Stimulated activated naive B cell treated with anti-CD40 and anti-IgM and Interleukin-4, amounts not matched to agents 10 μg/mL and 1 μg/mL and 100 μg/mL, for 72 hours (primary cell): ENCODE measurements around the gene TMEM163.
"Not testable (repeated sequence)": the region's sequence is repeated elsewhere in the genome, so short reads cannot be mapped to it uniquely, and the experiment has no call there.

Experiments
- ATAC-seq, 2 donors: fragments of 150-1000 bp; cut with Tn5 transposase; replicated peaks; 2 replicates each; pipeline ENCODE4 v1.10.0; 2021; ENCODE audit warnings: moderate library complexity in 1 of 2
- DNase-seq: peaks from one replicate; pipeline ENCODE4 v3.0.0; 2021
- H3K27ac Mint-ChIP-seq: one replicate; pipeline ENCODE4 v1.8.0; 2022; ENCODE audit warnings: mild to moderate bottlenecking, mixed read lengths
- H3K27me3 Mint-ChIP-seq, 2 donors: one replicate each; pipeline ENCODE4 v1.8.0; 2022; ENCODE audit warnings: mixed read lengths in 2 of 2
- H3K36me3 Mint-ChIP-seq, 2 donors: one replicate each; pipeline ENCODE4 v1.8.0; 2022; ENCODE audit warnings: mixed read lengths in 2 of 2, mild to moderate bottlenecking in 1 of 2
- H3K4me1 Mint-ChIP-seq, 2 donors: one replicate each; pipeline ENCODE4 v1.8.0; 2022; ENCODE audit warnings: mixed read lengths in 2 of 2, mild to moderate bottlenecking in 1 of 2
- H3K4me3 Mint-ChIP-seq, 2 donors: one replicate each; pipeline ENCODE4 v1.8.0; 2022; ENCODE audit warnings: mild to moderate bottlenecking in 2 of 2, mixed read lengths in 2 of 2, moderate library complexity in 1 of 2
- H3K9me3 Mint-ChIP-seq, 2 donors: one replicate each; pipeline ENCODE4 v1.8.0; 2022; ENCODE audit warnings: mixed read lengths in 2 of 2, mild to moderate bottlenecking in 1 of 2

TMEM163 gene

DNA sequence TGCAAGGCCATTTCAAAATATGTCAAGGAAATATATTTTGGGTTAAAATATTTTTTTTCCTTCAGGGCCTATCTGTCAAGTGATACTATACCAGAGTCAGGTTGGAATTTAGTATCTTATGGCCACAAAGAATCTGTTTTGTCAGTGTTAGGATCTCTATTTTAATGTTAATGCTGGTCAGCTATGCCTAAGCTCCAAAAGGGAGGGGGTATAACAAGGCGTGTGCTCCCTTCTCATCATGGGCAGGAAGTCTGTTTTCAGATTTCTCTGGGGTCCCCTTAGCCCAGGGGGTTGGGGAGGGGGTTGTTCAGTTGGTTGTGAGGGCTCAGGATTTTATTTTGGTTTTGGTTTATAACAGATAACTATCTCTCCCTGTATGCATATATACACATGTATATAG, 126.4 kb downstream of the TMEM163 start:
- no peaks in the 10 kb centered on the region for H3K27me3 Mint-ChIP-seq
- no peak for ATAC-seq
- no peak for DNase-seq
- no peak overlapping the region for H3K27ac Mint-ChIP-seq
- H3K9me3 Mint-ChIP-seq, result peaks cover 19 to 22% of the 10 kb centered on the region in 2 donors
- no peak overlapping the region for H3K4me3 Mint-ChIP-seq
- H3K4me1 Mint-ChIP-seq, result no peaks in the 10 kb centered on the region
- peaks cover 7 to 11% of the 10 kb centered on the region in 2 donors for H3K36me3 Mint-ChIP-seq

DNA sequence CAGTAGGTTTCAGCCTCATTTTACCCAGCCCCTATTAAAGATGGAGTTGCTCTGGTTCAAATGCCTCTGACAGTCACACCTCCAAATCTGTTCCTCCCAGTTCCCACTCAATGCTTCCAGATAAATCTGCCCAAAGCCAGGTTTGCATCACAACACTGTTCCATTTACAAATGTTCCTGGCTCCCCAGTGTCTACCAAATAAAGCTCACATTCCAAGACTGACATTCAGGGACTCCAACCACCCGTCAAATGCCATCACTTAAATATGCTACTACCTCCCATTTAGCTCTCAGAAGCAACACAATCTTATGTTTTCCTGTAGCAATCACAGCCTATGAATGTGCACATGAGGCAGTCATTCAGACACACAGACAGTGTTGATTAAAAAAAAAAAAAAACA, 127.3 kb downstream of the TMEM163 start:
- DNase-seq (no peak), ATAC-seq (no peak)
- Mint-ChIP-seq H3K27ac (no peak overlapping the region), H3K27me3 (no peaks in the 10 kb centered on the region), H3K36me3 (peaks cover 7 to 11% of the 10 kb centered on the region in 2 donors), H3K9me3 (peaks cover 19 to 22% of the 10 kb centered on the region in 2 donors), H3K4me1 (peaks cover 0 to 1% of the 10 kb centered on the region in 2 donors), H3K4me3 (no peak overlapping the region)

- H3K27me3 Mint-ChIP-seq, result no peaks in the 10 kb centered on the region
- peaks cover 7 to 11% of the 10 kb centered on the region in 2 donors for H3K36me3 Mint-ChIP-seq
- no peak overlapping the region for H3K4me3 Mint-ChIP-seq
- peaks cover 19 to 22% of the 10 kb centered on the region in 2 donors for H3K9me3 Mint-ChIP-seq
- DNase-seq (no peak), ATAC-seq (no peak)
- H3K4me1 Mint-ChIP-seq, result peaks cover 0 to 2% of the 10 kb centered on the region in 2 donors
- no peak overlapping the region for H3K27ac Mint-ChIP-seq
Observed at GRCh38 chr2:134590679-134591078, 128.1 kb downstream of the TMEM163 start.

DNA sequence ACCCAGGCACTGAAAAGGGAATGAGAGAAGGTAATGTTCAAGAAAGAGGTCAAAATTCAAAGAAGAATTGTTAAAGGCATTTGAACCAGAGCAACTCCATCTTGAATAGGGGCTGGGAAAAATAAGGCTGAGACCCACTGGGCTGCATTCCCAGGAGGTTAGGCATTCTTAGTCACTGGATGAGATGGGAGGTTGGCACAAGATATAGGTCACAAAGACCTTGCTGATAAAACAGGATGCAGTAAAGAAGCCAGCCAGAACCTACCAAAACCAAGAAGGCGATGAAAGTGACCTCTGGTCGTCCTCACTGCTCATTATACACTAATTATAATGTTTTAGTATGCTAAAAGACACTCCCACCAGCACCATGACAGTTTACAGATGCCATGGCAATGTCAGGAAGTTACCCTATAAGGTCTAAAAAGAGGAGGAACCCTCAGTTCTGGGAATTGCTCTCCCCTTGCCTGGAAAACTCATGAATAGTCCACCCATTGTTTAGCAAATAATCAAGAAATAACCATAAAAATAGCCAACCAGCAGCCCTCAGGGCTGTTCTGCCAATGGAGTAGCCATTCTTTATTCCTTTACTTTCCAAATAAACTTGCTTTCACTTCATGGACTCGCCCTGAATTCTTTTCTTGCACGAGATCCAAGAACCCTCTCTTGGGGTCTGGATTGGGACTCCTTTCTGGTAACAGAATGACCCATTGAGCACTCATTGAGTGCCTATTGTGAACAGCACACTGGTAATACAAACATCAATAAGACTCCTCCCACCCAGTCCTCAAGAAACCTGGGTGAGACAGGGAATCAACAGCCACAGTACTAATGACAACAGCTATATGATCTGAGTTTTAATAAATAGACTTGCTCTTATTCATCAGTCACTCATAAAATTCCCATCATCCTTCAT, 129.4 kb downstream of the TMEM163 start:
- H3K27ac Mint-ChIP-seq, H3K27me3 Mint-ChIP-seq, H3K4me3 Mint-ChIP-seq, ATAC-seq, H3K4me1 Mint-ChIP-seq, H3K36me3 Mint-ChIP-seq, DNase-seq: not testable (repeated sequence)
- peaks cover 19 to 22% of the 10 kb centered on the region in 2 donors for H3K9me3 Mint-ChIP-seq

DNA sequence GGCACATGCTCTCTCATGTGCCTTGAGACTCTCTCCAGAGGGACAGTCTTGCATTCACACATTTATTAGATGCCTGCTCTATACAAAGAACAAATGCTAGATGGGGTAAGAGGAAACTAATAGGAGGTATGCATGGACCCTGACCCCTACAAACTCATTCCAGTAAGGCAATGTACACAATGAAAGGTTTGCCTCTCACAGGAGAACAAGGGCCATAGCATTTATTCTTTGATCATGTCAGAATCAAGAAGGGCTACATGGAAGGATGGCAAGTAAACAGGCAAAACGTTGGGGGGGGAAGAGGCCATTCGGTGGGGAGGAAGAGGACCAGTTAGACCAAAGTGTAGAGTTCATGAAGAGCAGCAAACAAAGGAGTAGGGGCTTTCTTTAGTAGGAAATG, 130.2 kb downstream of the TMEM163 start:
- ATAC-seq (no peak), DNase-seq (no peak)
- Mint-ChIP-seq H3K4me3 (no peak overlapping the region), H3K4me1 (peaks cover 0 to 4% of the 10 kb centered on the region in 2 donors), H3K27ac (no peak overlapping the region), H3K36me3 (peaks cover 7 to 9% of the 10 kb centered on the region in 2 donors), H3K9me3 (peaks cover 19 to 22% of the 10 kb centered on the region in 2 donors), H3K27me3 (no peaks in the 10 kb centered on the region)

DNA sequence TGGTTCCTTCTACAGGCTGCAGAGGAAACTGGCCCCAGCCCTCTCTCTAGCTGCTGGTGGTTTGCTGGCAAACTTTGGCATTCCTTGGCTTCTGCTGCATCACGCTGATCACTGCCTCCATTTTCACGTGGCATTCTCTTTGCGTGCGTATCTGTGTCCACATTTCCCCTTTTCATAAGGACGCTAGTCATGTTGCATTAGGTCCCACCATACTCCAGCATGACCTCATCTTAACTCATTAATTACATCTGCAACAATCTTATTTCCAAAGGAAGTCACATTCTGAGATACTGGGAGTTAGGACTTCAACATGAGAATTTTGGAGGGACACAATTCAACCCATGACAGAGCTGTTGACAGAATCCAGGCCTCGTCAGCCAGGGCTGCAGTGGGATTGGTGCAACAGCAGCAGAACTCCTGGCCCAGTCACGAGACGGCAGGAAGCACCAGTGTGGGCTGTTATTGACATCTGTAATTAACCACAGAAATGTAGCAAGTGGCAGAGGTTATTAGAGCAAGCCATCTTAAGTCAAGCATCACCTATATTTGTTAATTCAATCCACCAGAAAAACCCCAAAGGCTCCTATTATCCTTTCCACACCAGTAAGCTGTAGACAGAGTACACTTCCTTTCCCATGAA, 132.4 kb downstream of the TMEM163 start:
- DNase-seq (no peak), ATAC-seq (peak in 1 of 2 donors; percentile 22)
- Mint-ChIP-seq H3K27ac (no peak overlapping the region), H3K27me3 (no peaks in the 10 kb centered on the region), H3K9me3 (peaks cover 13 to 18% of the 10 kb centered on the region in 2 donors), H3K4me1 (peaks cover 12 to 14% of the 10 kb centered on the region in 2 donors), H3K36me3 (peaks cover 5 to 8% of the 10 kb centered on the region in 2 donors), H3K4me3 (no peak overlapping the region)

DNA sequence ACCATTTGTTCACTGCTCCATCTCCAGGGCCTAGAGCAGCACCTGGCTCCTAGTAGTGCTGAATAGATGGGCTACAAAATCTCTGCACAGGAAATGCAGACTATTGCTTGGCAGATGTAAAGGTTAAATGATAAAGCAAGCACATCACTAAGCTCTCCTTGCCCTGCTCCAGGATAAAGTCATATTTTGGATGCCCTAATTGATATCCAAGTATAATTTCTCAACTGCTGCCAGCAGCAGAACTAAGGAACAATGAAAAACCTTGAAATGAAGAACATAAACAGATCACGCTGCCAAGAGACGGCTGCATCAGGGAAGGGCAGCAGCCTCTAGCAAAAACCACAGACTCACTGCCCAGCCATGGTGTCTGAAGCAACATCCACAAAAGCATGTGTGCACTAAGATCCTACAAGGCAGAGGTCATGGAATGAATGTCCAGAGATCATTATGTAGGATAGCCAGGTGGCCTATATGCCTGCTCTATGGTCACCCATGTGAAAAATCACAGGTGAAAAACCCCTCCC, 134.7 kb downstream of the TMEM163 start:
- peaks cover 3 to 7% of the 10 kb centered on the region in 2 donors for H3K9me3 Mint-ChIP-seq
- H3K27ac Mint-ChIP-seq, result no peak overlapping the region
- no peak overlapping the region for H3K4me3 Mint-ChIP-seq
- H3K4me1 Mint-ChIP-seq, result peaks cover 15 to 19% of the 10 kb centered on the region in 2 donors
- H3K36me3 Mint-ChIP-seq, result no peaks in the 10 kb centered on the region
- DNase-seq (no peak), ATAC-seq (no peak)
- no peaks in the 10 kb centered on the region for H3K27me3 Mint-ChIP-seq

DNA sequence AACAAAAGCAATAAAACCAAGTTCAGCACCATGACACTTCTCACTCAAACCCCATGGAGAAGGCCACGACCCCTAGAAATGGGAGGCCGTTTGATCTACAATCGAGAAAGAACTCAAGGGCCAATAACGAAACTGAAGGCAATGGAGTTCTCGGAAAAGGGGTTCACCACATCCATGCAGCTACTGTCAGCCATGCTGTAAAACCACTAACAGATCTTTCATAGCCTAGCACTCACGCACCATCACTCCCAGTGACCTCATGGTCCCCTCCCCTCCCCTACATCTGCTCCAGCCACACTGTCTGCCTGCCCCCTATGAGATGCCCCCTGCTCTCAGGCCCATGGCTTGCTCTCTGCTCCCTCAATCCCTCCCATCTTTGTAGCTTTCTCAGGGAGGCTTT, 135.3 kb downstream of the TMEM163 start:
- Mint-ChIP-seq H3K27me3 (no peaks in the 10 kb centered on the region), H3K36me3 (no peaks in the 10 kb centered on the region), H3K9me3 (peaks cover 0 to 1% of the 10 kb centered on the region in 2 donors), H3K4me3 (no peak overlapping the region), H3K27ac (no peak overlapping the region), H3K4me1 (peaks cover 15 to 19% of the 10 kb centered on the region in 2 donors)
- DNase-seq, result no peak
- no peak for ATAC-seq

- Mint-ChIP-seq H3K36me3 (no peaks in the 10 kb centered on the region), H3K4me1 (peaks cover 15 to 19% of the 10 kb centered on the region in 2 donors), H3K27me3 (no peaks in the 10 kb centered on the region), H3K27ac (no peak overlapping the region), H3K4me3 (no peak overlapping the region), H3K9me3 (no peaks in the 10 kb centered on the region)
- ATAC-seq, result peak; percentile 64 to 70
- no peak for DNase-seq
Observed at GRCh38 chr2:134582547-134582899, 136.3 kb downstream of the TMEM163 start.

DNA sequence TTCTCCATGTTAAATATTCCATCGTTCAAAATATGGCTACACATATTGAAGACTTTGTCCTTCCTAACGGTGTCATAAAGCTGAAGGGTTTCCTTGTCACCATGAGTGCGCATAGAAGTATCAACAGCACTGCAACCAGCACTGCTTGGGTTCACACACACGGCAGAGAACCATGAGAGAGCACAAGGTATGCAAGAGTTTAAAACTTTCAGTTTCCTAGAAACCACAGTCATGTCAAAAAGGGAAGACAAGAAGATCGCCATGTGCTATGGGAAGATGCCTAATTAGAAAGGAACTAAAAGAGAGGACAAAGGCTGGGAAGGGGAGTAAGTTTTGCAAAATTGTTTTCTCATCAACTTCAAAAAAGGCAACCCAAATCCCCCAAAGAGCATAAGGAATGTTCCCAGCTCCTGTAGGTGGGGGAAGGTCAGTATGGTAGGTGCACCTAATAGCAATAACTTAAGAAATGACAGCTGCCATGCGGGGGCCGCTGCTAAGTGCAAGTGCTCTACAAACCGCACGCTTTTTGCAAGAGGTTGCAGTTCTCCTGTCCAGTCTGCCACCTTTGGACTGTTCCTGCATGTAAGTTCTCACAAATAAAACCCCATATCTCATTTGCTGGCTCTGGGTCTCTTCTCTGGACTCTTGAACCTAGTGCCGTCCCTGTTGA, 136.8 kb downstream of the TMEM163 start:
- Mint-ChIP-seq H3K9me3 (no peaks in the 10 kb centered on the region), H3K27ac (no peak overlapping the region), H3K27me3 (no peaks in the 10 kb centered on the region), H3K4me3 (no peak overlapping the region), H3K4me1 (peaks cover 15 to 19% of the 10 kb centered on the region in 2 donors), H3K36me3 (no peaks in the 10 kb centered on the region)
- ATAC-seq (peak; percentile 46 to 64), DNase-seq (no peak)

GRCh38 chr2:134578316-134578715, 140.5 kb downstream of the TMEM163 start:
- H3K27me3 Mint-ChIP-seq, result no peaks in the 10 kb centered on the region
- H3K4me3 Mint-ChIP-seq, result no peak overlapping the region
- DNase-seq (no peak), ATAC-seq (no peak)
- H3K9me3 Mint-ChIP-seq, result no peaks in the 10 kb centered on the region
- no peak overlapping the region for H3K27ac Mint-ChIP-seq
- no peaks in the 10 kb centered on the region for H3K36me3 Mint-ChIP-seq
- H3K4me1 Mint-ChIP-seq, result peaks cover 12 to 23% of the 10 kb centered on the region in 2 donors

GRCh38 chr2:134576478-134576877, 142.3 kb downstream of the TMEM163 start:
- peaks cover 0 to 5% of the 10 kb centered on the region in 2 donors for H3K27me3 Mint-ChIP-seq
- ATAC-seq (no peak), DNase-seq (no peak)
- H3K9me3 Mint-ChIP-seq, result no peaks in the 10 kb centered on the region
- H3K27ac Mint-ChIP-seq, result no peak overlapping the region
- H3K36me3 Mint-ChIP-seq, result no peaks in the 10 kb centered on the region
- peaks cover 4 to 9% of the 10 kb centered on the region in 2 donors for H3K4me1 Mint-ChIP-seq
- no peak overlapping the region for H3K4me3 Mint-ChIP-seq

- no peak for DNase-seq
- H3K27ac Mint-ChIP-seq, result no peak overlapping the region
- ATAC-seq, result no peak
- H3K4me1 Mint-ChIP-seq, result peaks cover 3 to 6% of the 10 kb centered on the region in 2 donors
- peaks cover 0 to 5% of the 10 kb centered on the region in 2 donors for H3K27me3 Mint-ChIP-seq
- H3K9me3 Mint-ChIP-seq, result no peaks in the 10 kb centered on the region
- no peaks in the 10 kb centered on the region for H3K36me3 Mint-ChIP-seq
- no peak overlapping the region for H3K4me3 Mint-ChIP-seq
Observed at GRCh38 chr2:134575888-134576287, 142.9 kb downstream of the TMEM163 start.

DNA sequence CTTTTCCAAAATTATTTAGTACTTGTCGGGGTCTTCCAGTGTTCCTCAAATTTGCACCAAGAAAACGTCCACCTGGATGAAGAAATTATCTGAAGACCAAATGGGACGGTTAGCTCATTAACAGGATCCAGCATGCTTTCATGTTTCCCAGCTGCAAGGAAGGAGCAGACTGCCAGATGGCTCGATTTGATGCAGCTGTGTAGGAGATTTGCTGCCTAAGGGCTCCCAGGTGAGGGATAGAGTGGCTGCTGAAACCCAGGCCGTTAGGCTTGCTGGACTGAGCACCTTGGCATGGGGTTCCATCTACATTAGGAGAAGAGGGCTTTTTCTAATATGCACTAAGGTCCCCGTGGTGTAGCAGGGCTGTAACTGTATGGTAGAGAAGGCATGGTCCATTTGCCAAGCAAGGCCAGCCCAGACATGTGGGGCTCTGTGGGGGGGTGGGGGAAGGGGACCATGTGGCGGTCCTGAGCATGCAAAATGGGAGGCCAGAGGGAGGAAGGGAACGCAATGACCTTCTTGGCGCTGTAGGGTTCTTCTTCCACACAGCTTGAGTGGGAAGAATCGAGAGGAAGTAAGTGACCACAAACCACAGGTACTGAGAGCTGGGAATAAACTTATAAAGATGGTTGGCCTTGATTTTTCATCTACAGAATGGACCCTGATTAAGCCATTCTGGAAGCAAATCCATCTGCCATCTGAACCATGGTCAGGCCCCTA, 144.0 kb downstream of the TMEM163 start:
- no peak for ATAC-seq
- DNase-seq, result no peak
- Mint-ChIP-seq H3K36me3 (no peaks in the 10 kb centered on the region), H3K4me1 (peaks cover 6 to 10% of the 10 kb centered on the region in 2 donors), H3K27me3 (peaks cover 0 to 9% of the 10 kb centered on the region in 2 donors), H3K9me3 (no peaks in the 10 kb centered on the region), H3K4me3 (no peak overlapping the region), H3K27ac (no peak overlapping the region)
